GM19193 (cell line): ENCODE measurements around the gene TTLL11.

Experiments
- POLR2A ChIP-seq: IDR thresholded peaks from 4 replicates; pipeline ENCODE4 v1.6.1; 2011; ENCODE audit not compliant: insufficient read depth, insufficient read length; ENCODE audit errors: extremely low read depth

TTLL11 gene

GRCh38 chr9:121778252-121779225 is 314.6 kb downstream of the TTLL11 start:
- no peak for TF ChIP-seq POLR2A

- TF ChIP-seq POLR2A, result no peak
Measured at GRCh38 chr9:121776739-121777637, 316.1 kb downstream of the TTLL11 start.

- TF ChIP-seq POLR2A, result no peak
Measured at GRCh38 chr9:121776001-121776738, 316.9 kb downstream of the TTLL11 start.

GRCh38 chr9:121774715-121775613 is 318.1 kb downstream of the TTLL11 start:
- no peak for TF ChIP-seq POLR2A

- no peak for TF ChIP-seq POLR2A
Measured at GRCh38 chr9:121773954-121774714, 319.0 kb downstream of the TTLL11 start.

GRCh38 chr9:121773286-121773953 is 319.7 kb downstream of the TTLL11 start:
- no peak for TF ChIP-seq POLR2A

GRCh38 chr9:121772600-121773285 is 320.4 kb downstream of the TTLL11 start:
- no peak for TF ChIP-seq POLR2A
